Measurements from ENCODE around the gene CEACAM7.

The CEACAM7 gene

GRCh38 chr19:41626877-41627276 lies 61.2 kb downstream of the CEACAM7 start, which contains the start of gene CEACAM4:
Gene CEACAM4 (minus strand): TSS chr19:41627074. CDS start chr19:41626963, 111 bp downstream.
- no peak for DNase-seq (ENCODE audit: low read depth)
- TF ChIP-seq CTCF (conservative IDR thresholded peaks at IDR 0.05; ENCODE audit: low read length), result no peak
- H3K4me3 ChIP-seq (ENCODE audit: low read length), result no peak within 1 kb of the TSS

GRCh38 chr19:41626278-41626677 lies 61.8 kb downstream of the CEACAM7 start:
- no peak for TF ChIP-seq CTCF (conservative IDR thresholded peaks at IDR 0.05; ENCODE audit: low read length)
- DNase-seq (ENCODE audit: low read depth), result no peak
- H3K4me3 ChIP-seq (ENCODE audit: low read length), result no peak overlapping the region

GRCh38 chr19:41624937-41625336 lies 63.1 kb downstream of the CEACAM7 start:
- no peak for DNase-seq (ENCODE audit: low read depth)
- H3K4me3 ChIP-seq (ENCODE audit: low read length), result no peak overlapping the region
- no peak for TF ChIP-seq CTCF (conservative IDR thresholded peaks at IDR 0.05; ENCODE audit: low read length)

GRCh38 chr19:41624515-41624914 lies 63.6 kb downstream of the CEACAM7 start:
- TF ChIP-seq CTCF (conservative IDR thresholded peaks at IDR 0.05; ENCODE audit: low read length), result no peak
- no peak for DNase-seq (ENCODE audit: low read depth)
- no peak overlapping the region for H3K4me3 ChIP-seq (ENCODE audit: low read length)

- no peak overlapping the region for H3K4me3 ChIP-seq (ENCODE audit: low read length)
- no peak for DNase-seq (ENCODE audit: low read depth)
- no peak for TF ChIP-seq CTCF (conservative IDR thresholded peaks at IDR 0.05; ENCODE audit: low read length)
These were observed 64.7 kb downstream of the CEACAM7 start for GRCh38 chr19:41623360-41623759.
